ENCODE data around the gene ELP4.
"Not testable (repeated sequence)": the region's sequence is repeated elsewhere in the genome, so short reads cannot be mapped to it uniquely, and the experiment has no call there.

ELP4 gene

DNA sequence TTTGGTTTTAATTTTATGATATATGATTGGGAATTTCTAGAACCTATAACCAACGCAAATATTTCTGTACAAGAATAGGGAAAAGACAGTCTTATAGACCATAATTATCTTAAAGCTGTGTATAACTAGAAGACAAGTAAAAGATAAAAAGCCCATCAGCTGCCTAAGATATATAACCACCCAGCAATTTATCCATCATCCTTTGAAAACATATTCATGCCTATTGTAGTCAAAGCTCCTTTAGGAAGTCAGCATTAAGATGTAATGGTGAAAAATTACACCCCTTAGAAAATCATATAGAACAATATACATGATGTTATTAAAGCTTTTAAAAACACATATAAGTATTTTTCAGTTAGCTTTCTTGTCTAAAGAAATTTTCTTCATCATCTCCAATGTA lies 46.4 kb downstream of the ELP4 start:
- DNase-seq = no peak

DNA sequence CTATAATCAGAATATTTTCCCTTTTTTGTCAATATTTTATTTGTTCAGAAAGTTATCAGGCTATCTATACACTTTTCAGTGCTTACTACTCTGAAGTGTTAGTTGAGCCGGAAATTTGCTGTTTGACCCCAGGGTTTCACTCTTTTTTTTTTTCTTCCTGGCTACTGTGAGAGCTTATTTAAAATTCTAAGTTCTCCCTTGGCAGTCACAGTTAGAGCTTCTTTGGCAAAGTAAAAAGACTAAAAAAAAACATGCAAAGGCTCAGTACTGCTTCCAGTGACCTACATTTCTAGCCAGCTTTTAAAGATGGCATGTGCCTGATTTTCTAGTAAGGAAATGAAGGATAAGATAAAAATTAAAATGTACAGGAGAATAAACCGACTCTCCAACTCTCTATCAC lies 48.4 kb downstream of the ELP4 start:
- no peak for DNase-seq

DNA sequence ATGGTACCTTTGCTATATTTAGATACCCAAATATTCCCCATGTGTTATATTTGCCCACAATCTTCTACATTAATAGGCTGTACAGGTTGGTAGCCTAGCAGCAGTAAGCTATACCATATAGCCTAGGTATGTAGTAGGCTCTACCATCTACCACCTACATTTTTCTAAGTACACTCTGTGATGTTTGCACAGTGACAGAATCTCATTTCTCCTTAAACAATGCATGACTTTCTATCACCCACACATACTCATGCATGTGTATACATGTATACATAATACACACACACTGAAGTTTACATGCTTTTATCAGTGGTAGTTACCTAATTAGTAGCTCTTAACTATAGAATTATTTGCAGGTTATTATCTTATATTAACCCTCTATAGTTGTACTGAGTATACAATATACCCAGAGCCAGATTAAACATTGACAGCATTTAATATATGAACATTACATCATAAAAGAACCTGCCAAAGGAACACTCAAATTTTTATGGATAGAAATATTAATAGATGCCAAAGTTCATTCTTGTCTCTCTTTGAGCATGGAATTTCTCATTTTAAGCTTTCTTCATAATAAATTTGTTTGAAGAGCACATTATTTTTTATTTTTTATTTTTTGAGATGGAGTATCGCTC lies 51.4 kb downstream of the ELP4 start:
- DNase-seq = no peak

DNA sequence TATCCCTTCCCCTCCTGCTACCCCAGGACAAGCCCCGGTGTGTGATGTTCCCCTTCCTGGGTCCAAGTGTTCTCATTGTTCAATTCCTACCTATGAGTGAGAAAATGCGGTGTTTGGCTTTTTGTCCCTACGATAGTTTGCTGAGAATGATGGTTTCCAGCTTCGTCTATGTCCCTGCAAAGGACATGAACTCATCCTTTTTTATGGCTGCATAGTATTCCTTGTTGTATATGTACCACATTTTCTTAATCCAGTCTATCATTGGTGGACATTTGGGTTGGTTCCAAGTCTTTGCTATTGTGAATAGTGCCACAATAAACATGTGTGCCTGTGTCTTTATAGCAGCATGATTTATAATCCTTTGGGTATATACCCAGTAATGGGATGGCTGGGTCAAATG lies 55.0 kb downstream of the ELP4 start:
- not testable (repeated sequence) for DNase-seq

DNA sequence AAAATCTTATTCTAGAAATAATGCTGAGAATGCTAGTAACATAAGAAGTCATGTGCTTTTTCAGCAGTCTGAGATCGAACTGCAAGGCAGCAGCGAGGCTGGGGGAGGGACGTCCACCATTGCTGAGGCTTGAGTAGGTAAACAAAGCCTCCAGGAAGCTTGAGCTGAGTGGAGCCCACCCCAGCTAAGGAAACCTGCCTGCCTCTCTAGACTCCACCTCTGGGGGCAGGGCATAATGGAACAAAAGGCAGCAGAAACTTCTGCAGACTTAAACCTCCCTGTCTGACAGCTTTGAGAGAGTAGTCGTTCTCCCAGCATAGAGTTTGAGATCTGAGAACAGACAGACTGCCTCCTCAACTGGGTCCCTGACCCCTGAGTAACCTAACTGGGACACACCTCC lies 64.6 kb downstream of the ELP4 start:
- DNase-seq = not testable (repeated sequence)

DNA sequence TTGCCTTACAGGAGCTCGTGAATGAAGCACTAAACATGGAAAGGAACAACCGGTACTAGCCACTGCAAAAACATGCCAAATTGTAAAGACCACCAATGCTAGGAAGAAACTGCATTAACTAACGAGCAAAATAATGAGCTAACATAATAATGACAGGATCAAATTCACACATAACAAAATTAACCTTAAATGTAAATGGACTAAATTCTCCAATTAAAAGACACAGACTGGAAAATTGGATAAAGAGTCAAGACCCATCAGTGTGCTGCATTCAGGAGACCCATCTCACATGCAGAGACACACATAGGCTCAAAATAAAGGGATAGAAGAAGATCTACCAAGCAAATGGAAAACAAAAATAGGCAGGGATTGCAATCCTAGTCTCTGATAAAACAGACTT lies 66.2 kb downstream of the ELP4 start:
- DNase-seq = not testable (repeated sequence)

DNA sequence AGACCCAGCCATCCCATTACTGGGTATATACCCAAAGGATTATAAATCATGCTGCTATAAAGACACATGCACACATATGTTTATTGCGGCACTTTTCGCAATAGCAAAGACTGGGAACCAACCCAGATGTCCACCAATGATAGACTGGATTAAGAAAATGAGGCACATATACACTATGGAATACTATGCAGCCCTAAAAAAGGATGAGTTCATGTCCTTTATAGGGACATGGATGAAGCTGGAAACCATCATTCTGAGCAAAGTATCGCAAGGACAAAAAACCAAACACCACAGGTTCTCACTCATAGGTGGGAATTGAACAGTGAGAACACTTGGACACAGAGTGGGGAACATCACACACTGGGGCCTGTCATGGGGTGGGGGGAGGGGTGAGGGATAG lies 69.8 kb downstream of the ELP4 start:
- DNase-seq = not testable (repeated sequence)

DNA sequence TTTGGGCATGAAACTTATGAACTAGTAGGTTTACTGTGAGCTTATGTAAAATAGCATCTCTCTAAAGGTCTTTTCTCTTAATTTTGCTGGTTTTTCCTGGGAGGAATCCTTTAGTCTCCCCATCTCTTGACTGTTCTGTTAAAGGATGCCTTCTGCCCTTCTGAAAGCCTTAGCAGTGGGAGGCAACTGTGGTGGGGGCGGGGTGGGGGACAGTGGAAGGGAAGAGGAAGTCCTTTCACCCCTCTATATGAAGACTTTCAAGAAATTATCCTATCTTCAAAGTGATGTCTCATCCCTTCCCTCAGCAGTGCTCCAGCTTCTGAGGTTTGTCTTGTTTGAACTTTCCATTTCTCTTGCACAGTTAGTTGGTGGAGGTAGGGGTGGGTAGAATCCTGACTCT lies 73.1 kb downstream of the ELP4 start:
- no peak for DNase-seq

DNA sequence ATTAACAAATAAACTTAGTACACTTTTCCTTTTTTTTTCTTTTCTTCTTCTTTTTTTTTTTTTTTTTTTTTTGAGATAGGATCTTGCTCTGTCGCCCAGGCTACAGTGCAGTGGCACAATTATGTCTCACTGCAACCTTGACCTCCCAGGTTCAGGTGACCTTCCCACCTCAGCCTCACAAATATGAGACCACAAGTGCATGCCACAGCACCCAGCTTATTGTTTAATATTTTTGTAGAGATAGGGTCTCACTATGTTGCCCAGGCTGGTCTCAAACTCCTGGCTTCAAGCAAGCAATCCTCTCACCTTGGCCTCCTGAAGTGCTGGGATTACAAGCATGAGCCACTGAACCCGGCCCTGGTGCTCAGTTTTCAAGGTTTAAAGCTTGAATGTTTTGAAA lies 88.9 kb downstream of the ELP4 start:
- DNase-seq = no peak

DNA sequence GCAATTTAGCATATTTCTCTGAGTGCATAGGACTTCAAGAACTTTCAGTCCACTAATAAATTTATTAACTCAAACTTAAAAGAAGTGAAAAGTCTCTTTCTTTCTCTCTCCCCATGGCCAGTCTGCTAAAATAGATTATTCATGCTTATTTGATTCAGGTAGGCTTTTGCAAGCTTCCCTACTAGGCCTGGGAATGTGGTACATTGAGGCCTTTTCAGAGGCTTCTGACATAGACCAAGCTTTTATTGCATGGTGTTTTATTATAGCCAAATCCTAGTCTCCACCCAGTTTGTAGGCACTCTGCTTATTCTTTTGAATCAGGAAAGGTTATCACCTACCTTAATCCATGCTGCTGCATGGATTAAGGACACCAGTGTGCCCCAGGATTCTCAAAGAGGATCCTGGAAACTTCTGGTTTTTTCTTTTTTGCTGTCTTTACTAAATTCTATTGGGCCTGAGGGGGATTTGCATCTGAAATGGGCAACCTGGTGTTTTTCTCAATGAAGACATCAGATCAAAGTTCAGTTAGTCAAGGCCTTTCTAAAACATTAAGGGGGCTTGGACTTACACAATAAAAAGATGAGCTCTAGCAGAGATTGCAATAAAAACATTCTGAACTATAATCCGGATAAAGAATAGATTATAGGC lies 92.2 kb downstream of the ELP4 start:
- no peak for DNase-seq

DNA sequence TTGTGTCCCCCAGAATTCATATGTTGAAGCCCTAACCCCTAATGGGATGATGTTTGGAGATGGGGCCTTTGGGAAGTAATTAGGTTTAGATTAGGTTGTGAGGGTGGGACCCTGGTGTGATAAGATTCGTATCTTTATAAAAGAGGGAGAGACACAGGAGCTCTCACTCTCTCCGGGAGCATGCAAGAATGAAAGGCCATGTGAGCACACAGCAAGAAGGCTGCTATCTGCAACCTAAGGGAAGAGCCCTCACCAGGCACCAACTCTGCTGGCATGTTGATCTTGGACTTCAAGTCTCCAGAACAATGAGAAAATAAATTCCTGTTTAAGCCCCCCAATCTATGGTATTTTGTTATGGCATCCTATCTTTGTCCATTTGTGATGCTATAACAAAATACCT lies 97.3 kb downstream of the ELP4 start:
- DNase-seq = no peak

DNA sequence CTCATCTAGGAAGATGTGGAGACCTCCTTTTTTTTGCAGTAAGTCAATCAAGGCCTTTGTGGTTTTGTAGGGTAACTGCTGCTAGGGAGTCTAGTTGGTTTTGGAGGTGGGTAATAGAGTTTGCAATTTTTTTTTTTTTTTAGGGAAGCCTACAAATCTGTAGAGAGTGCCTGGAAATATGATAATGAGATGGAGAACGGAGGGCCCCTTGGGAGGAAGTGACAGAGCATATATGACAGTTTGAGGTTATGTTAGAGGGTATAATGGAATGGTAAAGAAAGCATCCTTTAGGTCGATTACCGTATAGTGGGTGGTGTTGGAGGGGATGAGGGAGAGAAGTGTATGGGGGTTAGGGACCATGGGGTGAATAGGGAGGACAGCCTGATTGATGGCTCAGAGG lies 98.3 kb downstream of the ELP4 start:
- no peak for DNase-seq

DNA sequence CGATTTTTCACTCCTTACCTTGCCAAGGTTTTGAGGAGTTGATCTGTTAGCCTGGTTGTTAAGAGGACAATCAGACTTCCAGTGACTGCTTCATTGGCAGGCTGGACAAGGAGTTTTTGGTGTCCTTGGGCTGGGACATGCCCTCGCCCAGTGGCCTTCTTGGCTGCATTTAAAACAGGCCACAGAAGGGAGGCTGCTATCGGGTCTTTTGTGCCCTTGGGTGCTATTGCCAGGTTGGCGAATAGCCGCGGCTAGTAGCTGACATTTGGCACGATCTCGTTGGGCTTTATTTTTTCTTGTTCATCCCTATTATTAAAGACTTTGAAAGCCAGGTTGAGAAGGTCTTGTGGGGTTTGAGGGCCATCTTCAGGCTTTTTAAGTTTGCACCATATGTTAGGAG lies 99.4 kb downstream of the ELP4 start:
- DNase-seq = no peak

DNA sequence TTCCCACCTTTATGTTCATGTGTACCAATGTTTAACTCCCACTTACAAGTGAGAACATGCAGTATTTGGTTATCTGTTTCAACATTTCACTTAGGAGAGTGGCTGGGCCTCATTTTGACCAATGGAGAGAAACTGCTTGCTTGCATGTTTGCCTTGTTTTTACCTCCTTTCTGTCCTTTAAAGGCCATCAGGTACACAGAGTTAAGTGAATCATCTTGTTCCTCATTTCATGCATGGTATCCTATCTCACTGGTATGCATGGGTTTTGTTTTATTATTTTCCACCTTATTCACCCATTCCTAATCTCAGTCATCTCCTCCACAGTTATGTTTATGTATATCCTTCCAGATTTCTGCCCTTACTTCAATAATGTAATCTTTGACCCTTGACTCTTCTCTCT lies 101.0 kb downstream of the ELP4 start:
- DNase-seq = no peak

DNA sequence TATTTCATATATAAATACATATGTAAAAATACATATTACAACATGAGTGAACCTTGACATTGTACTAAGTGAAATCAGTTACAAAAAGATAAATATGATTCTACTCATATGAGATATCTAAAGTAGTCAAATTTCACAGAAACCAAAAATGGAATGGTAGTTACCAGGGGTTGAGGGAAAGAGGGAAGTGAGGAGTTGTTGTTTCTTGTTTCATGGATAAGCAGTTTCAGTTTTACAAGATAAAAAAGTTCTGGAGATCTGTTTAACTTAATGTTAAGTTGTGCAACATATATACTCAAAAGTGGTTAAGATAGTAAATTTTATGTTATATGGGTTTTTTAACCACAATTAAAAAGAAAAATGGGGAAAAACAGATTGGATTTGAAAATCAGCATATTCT lies 107.7 kb downstream of the ELP4 start:
- no peak for DNase-seq

DNA sequence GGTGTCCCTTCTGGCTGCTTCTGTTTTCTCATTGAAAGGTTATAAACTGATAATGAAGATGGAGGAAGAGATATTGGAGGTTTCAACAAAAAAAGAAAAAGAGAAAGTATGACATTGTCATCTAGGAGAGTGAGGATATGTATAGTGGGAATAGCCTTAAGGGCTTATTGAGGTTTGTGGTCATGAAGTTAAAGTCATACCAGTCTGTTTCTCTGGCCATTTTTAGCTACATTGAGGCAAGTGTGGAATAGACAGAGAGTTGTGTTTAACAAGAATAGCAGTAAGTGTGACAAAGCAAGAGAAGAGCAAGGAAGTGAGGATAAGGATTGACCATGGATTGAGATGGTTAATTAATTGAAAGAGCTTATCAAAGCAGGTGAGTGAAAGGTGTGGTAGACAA lies 110.4 kb downstream of the ELP4 start:
- no peak for DNase-seq

DNA sequence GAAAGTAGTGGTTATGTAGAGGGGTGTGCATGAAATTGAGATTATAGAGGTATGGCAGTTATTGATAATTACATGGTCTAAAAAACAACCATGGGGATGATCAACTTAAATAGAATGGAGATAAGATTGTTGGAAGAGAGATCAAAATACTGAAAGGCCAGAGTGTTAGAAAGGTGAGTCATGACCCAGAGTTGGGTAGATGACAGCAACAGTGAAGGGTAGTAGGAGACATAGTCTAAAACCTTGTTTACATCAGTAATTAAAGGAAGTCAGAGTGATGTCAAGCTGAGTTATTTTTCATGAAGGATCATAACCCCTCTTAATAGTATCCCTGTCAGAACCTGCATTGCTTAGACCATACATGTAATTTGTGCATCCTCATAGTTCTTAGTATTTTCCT lies 110.9 kb downstream of the ELP4 start:
- DNase-seq = no peak

DNA sequence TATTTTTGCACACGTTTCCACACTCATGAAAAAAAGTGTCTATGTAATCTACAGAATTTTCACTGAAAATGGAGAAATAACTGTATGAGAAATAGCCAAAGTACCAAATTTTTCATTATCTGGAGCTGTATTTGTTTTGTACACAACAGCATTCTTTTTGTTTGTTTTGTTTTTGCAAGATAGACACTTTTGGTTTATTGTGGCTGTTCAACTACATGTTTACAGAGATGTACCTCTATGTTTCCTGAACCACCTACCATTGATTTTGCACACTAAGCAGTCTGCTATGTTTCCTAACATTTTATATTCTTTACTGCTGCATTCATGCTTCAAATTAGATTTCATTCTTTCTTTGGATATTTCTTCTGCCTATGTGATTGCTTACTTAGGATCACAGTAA lies 116.3 kb downstream of the ELP4 start:
- DNase-seq = no peak

DNA sequence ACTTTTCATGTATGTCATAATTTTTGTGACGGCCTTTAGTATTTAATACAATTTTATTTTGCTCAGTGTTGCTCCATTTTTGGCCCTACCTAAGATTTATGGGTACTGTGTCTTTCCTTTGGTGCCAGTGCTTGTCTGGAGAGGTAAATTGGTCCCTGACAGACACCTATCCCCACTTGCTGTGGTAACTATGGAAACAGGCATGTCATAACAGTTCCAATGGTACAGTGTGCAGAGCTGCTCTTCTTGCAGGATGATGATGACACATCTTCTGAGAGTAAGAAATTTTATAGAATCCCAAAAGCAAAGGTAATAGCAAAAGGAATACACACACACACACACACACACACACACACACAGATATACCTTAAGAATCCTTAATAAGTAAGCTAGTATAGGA lies 118.5 kb downstream of the ELP4 start:
- no peak for DNase-seq

DNA sequence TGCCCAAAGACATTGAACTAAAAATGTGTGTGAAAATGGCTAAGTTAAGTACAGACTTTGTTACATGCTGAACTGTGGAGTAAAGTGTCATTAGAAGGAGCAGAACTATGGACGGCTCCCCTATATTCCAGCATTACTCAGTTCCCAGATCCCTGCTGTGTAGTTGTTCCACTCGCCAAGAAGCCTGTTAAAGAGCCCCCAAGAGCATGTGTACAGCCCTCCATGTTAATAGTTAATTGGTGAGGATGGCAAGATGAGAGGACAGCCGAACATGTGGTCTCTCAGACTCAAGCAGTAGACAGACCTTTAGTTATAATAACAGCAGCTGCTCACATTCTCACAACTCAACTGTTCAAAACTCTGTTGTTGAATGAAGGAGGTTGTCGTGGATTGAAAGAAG lies 127.4 kb downstream of the ELP4 start:
- DNase-seq = no peak

DNA sequence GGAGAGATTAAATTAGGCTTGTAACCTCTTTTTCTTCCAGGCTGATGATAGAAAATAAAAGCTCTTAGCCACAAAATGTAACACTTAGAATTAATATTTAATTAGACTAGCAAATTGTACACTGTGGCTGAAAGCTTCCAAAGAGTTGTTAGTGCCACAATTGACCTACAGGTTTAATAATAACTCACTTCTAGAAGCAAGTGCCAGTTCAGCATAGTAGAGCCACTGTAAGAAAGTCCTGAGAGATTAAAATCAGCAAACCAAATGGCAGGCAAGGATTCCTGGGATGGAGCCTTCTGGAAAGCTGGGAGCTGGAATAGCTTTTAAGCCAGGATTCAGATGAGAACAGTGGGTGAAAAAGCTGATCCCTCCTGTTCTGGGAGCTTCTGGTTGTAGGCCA lies 131.0 kb downstream of the ELP4 start:
- DNase-seq = no peak

DNA sequence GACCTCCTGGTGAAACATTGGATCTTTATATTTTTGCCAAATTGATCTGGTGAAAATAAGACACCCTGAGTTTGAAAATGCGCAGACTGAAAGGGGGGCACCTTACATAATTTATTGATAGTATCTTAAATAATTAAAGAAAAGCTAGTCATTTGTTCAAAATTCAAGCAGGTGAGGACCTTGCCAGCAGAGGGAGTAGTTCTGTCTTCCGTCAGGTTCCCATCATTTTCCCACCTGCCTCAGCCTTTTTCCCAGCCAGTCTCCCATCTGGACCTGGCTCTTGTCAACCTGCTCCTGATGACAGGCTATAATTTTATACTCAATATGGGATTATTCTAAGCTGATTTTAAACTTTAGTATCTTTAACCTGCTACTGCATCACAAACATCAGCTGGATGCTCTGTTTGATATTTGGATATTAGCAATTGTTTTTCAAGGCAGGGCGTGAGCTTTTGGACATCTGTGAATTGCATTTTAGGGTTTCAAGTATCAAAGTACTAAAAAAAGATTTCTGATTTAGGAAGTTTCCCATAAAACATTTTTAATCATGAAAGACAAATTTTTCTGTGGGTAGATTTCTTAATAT lies 132.0 kb downstream of the ELP4 start:
- DNase-seq = no peak

DNA sequence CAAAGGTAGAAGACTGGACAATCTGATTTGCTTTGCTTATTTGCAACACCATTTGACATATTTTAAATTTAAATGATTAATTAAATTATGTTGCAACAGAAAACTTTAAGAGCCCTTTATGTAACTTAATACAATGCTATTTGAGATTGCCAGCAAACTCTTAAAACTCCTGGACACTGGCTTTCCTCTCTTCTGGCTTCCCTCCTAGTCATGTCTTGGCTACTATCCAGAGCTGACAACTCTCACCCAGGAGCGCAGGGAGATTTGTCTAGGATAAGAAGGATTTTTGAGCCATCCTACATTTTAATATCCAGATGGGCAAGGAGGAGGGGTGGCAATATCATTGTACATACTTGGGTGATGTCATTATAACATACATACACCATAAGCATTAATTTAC lies 134.3 kb downstream of the ELP4 start:
- DNase-seq = no peak

DNA sequence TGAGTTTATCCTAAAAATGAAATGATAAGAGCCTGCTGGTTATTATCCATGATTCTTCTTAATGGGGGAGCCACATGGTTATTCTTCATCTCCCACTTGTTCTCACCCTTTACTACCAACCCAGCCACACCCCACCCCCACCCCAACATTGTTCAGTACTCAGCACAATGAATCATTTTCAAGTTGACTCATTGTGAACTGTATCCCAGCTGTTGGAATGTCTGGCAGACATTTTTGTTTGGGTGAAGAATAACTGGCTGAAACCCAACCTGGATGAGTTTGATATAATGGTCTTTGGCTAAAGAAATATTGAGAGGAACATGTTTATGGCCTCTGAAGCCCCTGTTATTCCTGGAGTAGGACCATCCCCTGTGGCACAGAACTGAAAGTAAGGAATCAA lies 136.2 kb downstream of the ELP4 start:
- no peak for DNase-seq

DNA sequence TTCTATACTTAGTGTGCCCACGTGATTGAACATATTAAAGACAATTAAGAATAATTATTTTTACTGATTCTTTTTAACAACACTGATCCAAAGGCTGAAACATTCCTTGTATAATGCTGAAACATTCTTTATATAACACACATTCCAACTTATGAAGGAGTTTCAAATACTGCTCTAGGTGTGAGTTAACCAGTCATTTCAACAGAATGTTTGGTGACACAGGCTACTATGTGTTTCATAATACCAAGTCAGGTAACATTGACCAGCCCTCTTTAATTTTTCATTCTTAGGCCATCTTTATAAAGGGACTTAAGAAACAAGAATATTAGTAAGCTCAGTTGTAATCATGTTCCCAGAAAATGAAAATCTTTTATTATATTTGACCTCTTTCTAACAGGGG lies 136.6 kb downstream of the ELP4 start:
- no peak for DNase-seq

All from activated gamma-delta T cell treated with Interleukin-2 at 50 U/mL for 16 hours (primary cell).